DOHH2 (cell line): Measurements from ENCODE around the gene MKKS.

Experiments
- EZH2phosphoT487 ChIP-seq: fragments of 200-600 bp; sonication (generic); IDR thresholded peaks from 2 replicates; pipeline ENCODE4 v1.6.1; 2017; ENCODE audit warnings: borderline replicate concordance, mild to moderate bottlenecking, antibody characterized with exemption, low read length, moderate library complexity, mixed read lengths
- TF ChIP-seq, protein P1 (sequence below): fragments of 200-600 bp; sonication (generic); IDR thresholded peaks from one replicate; pipeline ENCODE4 v1.5.1; 2014; ENCODE audit warnings: antibody characterized with exemption, mild to moderate bottlenecking, low read depth, low read length; ENCODE audit not compliant: poor library complexity, severe bottlenecking

DNA sequence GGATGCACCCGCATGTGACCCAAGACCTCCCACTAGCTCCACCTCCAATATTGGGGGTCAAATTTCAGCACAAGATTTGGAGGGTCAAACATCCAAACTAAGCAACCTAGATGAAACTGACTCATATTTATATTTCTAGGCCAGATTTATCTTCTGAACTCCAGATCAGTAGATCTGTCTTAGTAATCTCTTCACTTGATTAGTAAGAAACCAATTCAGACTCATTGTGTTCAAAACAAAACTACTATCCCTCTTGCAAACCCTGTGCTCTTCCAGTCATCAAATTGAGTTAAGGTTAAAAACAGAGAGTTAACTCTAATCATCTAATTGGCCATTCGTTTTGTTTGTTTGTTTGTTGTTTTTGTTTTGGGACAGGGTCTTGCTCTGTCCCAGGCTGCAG lies 43.3 kb downstream of the MKKS start:
- no peak for TF ChIP-seq EZH2phosphoT487
- TF ChIP-seq, protein P1, sequence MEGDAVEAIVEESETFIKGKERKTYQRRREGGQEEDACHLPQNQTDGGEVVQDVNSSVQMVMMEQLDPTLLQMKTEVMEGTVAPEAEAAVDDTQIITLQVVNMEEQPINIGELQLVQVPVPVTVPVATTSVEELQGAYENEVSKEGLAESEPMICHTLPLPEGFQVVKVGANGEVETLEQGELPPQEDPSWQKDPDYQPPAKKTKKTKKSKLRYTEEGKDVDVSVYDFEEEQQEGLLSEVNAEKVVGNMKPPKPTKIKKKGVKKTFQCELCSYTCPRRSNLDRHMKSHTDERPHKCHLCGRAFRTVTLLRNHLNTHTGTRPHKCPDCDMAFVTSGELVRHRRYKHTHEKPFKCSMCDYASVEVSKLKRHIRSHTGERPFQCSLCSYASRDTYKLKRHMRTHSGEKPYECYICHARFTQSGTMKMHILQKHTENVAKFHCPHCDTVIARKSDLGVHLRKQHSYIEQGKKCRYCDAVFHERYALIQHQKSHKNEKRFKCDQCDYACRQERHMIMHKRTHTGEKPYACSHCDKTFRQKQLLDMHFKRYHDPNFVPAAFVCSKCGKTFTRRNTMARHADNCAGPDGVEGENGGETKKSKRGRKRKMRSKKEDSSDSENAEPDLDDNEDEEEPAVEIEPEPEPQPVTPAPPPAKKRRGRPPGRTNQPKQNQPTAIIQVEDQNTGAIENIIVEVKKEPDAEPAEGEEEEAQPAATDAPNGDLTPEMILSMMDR, result no peak
